Ramos (cell line): ENCODE results near the gene MICAL2.

Experiments
- in situ Hi-C: fragments of 300-500 bp; cut with MboI; formaldehyde crosslinking; loops from one replicate; pipeline ENCODE4 v1.14.3; 2022; ENCODE audit warnings: low sequenced_read_pairs; ENCODE audit not compliant: unreplicated experiment

Gene MICAL2

DNA sequence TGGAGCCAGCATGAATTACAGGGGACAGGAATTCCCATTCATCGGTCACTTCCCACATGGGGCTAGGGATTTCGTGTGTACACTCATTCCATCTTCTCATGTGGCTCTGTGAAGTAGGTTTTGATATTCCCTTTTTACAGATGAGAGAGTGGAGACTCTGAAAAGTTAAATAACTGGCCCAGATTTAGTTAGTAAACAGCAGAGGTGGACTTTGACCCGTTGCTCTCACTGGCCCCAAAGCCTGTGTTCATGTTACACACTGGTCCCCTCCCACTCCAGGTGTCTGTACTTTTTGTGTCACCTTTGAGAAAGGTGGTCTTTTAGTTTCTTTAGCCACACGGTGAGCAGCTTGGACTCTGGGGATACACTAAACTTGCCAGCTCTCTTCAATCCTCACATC is 108.5 kb downstream of the MICAL2 start:
- in situ Hi-C loops: no loop called here

DNA sequence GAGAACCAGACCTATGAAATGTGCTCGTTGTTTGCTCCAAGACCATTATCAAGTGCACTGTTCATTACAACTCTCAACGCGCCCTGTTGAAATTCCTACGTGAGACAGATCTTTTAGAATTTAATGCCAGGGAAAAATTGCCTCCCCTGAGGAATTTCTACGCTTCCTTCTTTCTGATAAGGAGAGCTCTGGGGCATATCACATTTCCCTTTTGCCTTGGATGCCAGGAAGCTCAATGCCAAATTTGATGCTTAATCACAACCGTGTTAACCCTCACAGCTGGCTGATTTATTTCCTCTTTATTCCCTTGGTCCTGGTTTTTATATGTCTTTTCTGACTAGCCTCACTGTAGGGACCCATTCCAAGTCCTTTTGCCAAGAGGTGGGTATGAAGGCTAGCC is 109.4 kb downstream of the MICAL2 start:
- in situ Hi-C loops: no loop called here

DNA sequence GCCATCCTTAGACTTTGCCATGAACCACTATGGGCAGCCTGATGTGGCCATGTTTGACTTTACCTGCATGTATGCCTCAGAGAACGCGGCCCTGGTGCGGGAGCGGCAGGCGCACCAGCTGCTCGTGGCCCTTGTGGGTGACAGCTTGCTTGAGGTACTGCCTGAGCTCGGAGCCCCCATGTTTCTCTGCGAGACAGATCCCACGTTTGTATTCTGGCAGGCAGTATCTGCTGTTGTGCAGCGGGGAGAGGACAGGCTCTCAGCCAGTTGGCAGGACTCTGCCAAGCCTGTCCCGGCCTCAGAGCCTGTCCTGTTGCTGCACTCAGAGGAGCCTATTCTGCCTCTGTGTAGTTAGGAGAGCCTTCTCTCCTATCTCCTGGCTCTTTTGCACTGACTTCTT is 109.9 kb downstream of the MICAL2 start:
- in situ Hi-C loops: no loop called here

DNA sequence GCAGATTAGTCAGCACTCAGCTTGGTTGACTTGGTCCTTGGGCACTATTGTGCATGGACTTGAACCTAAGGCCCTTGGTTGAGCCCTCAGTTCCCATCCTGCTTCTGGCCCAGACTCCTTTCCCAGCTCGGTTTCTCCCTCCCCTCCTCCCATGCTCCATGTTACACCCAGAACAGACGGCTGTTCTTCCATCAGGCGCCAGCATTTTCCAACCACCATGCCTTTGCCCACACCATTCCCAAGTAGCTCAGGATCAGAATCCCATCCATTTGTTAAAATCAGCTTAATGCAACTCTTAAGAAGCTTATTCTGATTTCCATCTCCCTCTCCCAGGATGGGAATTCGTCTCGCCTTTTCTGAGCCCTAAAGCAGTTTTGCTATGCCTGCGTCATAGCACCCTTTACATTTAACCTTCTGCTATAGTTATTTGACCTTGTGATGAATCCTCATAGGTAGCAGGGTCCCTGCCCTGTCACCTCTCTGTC is 110.7 kb downstream of the MICAL2 start:
- in situ Hi-C loops: no loop called here

DNA sequence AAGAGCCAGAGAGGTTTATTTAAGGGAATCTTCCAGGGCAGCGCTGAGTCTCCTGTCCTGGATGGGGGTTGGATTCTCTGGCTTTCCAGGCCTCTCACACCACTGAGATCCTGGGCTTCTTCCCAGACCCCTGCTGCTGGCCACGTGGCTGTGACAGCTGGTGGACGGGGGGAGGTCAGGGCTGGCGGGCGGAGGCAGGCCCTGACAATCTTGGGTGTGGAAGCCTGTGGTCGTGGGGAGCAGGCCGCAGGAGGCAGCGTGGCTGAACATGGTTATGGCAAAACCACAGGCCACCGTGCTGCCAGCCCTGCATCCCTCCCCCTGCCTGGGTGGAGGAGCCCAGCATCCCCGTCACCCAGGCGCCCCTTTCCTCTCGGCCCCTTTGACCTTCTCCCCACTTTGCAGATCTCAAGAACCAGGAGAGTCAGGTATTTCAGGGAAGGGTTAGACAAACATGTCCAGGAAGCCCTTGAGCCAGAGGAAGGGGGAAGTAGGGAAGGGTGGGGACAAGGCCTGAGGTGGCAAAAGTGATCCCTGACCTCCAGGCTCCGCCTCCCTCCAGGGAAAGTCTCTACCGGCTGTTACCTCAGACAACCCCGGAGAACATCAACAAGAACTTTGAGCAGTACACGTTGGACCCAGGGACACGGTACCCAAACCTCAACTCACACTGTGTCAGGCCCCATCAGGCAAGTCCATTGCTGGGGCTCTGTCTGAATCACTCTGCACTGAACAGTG is 111.8 kb downstream of the MICAL2 start:
- in situ Hi-C loops: no loop called here

DNA sequence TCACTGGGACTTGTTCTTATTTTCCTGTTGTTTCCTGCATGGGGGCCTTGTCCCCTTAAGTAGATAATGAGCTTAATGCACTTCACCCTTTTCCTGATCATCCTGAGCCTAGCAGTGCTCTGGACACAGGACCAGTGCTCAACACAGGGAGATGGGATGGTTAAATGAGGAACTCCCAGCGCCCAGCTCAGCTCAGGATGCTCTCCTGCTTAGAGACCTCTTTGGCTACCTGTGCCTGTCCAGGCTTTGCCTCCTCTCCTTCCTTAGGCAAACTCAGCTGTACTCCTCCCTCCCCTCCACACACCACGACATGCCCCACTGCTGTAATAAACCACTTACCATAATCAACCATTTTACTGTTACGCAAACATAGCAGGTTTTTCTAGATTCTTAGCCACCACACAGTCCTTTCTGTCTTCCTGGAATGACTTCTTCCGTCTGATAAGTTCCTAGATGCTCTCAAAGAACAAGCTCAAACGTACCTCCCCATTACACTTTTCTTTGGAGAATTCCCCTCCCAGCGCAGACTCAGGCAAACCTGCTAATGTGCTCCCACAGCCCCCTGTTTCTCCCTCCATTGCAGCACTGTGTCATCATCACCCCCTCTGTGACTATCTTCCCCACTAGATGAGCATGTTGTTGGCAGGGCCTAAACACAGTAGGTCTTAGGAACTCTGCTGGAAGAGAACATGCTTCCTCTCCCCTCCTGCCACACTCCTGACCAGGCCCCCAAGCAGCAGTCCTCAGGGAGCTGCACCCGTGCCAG is 113.6 kb downstream of the MICAL2 start:
- in situ Hi-C loops: no loop called here

DNA sequence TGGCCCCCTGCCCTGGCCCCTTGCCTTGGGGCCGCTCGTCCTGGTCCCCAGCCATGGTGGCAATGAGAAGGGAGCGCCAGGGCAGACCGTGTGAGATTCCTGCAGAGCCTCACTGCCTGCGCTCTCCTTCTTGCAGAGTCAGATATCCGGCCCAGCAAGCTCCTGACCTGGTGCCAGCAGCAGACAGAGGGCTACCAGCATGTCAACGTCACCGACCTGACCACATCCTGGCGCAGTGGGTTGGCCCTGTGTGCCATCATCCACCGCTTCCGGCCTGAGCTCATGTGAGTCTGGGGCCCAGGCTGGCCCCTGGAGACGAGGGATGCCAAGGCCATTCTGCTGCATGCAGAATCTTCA is 114.1 kb downstream of the MICAL2 start:
- in situ Hi-C loops: no loop called here

DNA sequence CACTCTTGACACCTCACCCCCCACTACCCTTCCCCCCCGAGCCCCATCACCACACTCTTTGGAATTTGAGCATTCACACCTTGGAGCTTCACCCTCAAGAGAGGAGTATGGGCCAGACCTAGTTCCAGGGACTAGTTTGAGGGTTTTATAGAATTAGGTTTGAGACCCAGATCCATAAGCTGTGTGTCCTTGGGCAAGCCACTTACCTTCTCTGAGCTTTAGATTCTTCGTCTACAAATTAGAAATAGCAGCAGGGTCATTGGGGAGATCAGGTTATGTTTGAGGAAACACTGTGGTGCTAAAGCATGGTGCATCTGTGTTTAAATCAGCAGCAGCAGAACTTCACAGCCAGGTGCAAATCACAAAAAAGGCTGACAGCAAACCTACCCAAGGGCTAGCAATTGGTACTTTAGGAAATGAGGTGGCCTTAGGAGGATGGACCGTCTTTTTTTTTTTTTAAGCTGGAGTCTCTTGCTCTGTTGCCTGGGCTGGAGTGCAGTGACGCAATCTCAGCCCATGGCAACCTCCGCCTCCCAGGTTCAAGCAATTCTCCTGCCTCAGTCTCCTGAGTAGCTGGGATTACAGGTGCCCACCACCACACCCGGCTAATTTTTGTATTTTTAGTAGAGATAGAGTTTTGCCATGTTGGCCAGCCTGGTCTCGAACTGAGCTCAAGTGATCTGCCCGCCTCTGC is 114.8 kb downstream of the MICAL2 start:
- in situ Hi-C loops: loop anchor here (25.0 kb wide), 2 partner anchors 163 to 438 kb away; no protein-coding TSS in a partner anchor

DNA sequence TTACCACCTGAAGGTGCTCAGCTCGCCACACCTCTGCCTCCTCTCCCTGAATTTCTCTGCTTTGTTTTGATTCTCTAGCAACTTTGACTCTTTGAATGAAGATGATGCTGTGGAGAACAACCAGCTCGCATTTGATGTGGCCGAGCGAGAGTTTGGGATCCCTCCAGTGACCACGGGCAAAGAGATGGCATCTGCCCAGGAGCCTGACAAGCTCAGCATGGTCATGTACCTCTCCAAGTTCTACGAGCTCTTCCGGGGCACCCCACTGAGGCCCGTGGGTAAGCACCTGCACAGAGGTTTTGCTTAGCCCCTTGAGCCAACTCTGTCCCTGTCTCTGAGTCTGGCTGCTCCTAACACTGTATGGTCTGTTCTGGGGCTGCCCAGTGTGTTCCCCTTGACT is 115.7 kb downstream of the MICAL2 start:
- in situ Hi-C loops: loop anchor here (25.0 kb wide), 2 partner anchors 164 to 439 kb away; no protein-coding TSS in a partner anchor

DNA sequence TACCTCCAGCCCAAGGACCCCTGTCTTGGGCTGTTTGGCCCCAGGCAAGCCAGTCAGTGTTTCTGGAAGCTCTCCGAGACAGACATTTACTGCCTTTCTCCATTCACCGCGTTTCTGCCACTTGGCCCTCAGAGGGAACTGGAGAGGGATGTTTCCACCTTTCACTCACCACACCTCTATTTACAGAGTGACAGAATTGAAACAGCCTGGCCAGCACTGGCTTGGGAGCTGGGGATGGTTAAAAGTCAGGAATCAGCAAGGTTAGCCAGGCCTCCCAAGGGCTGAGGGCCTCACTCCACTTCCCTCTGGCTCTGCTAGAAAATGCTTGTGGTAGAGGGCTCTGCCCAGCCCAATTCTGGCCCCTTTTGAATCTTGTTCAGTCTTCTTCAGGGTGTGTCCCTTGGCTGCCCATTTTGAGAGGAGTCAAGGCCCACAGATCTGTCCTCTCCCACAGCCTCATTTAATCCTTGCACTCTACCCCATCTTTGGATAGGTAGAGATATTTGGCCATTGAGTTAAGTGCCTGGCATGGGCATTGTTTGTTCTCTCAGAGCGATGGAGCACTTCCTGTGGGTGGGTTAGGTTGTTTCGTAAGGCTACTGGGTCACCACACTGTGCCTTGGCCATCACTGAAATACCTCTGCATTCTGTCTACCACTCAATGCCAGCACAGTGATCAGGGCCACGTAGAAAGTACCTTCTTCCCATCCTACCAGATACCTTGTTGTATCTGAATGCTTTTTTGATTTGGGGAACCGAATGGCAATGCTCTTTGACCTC is 119.2 kb downstream of the MICAL2 start:
- in situ Hi-C loops: loop anchor here (25.0 kb wide), 2 partner anchors 167 to 442 kb away; no protein-coding TSS in a partner anchor

DNA sequence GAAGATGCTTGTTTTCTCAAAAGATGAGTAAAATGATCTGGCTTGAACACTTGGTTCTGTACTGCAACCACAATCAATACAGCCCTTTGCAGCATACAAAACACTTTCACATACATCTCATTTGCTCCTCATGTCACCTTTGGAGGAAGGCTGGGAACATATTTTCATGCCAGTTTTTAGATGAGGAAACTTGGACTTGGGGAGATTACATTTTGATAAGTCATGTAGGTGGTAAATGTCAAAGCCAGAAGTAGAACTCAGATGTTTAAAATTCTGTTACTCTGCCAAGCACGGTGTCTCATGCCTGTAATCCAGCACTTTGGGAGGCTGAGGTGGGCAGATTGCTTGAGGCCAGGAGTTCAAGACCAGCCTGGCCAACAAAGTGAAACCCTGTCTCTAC is 121.8 kb downstream of the MICAL2 start:
- in situ Hi-C loops: loop anchor here (25.0 kb wide), 2 partner anchors 170 to 445 kb away; no protein-coding TSS in a partner anchor

DNA sequence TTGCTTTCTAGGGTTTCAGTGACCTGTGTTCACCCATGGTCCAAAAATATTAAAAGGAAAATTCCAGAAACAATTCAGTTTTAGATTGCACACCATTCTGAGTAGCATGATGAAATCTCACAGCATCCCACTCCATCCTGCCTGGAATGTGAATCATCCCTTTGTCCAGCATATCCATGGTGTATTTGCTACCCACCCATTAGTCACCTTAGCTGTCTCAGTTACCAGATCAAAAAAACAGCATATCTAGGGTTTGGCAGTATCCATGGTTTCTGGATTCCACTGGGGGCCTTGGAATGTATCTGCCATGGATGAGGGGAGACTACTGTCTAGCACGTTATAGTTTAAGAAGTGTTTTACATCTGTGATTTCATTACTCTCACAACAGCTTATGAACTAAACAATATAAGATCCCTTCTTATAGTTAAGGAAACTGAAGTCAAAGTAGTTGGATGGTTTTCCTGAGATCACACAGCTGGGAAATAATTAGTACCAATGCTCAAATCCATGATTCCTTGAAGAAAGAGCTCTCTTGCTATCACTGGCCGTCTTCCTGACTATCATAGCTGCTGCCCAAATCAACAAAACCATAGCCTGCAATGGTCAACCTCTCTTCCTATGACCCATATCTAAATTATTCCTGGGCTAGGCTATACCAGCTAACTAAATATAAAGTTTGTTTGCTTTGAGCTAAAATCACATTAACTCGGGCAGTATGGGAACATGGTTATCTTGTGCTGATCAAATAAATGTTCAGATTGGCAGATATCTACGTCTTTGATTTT is 122.6 kb downstream of the MICAL2 start:
- in situ Hi-C loops: loop anchor here (25.0 kb wide), 2 partner anchors 171 to 446 kb away; no protein-coding TSS in a partner anchor

DNA sequence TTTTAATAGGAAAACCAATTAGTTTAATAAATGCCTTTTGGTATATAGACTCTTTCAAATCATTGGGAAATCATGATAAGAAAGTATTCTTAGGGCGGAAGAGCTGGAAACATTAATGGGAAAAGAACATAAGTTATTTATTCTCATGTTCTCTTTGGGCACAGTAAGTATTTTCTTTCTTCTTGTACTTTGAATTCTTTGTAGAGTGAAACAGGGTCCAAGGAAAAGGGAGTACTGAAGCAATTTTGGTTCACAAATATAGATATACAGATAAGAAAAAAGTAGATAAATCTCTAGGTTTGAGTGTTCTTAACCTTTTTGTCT is 123.2 kb downstream of the MICAL2 start:
- in situ Hi-C loops: loop anchor here (25.0 kb wide), 2 partner anchors 171 to 446 kb away; no protein-coding TSS in a partner anchor

DNA sequence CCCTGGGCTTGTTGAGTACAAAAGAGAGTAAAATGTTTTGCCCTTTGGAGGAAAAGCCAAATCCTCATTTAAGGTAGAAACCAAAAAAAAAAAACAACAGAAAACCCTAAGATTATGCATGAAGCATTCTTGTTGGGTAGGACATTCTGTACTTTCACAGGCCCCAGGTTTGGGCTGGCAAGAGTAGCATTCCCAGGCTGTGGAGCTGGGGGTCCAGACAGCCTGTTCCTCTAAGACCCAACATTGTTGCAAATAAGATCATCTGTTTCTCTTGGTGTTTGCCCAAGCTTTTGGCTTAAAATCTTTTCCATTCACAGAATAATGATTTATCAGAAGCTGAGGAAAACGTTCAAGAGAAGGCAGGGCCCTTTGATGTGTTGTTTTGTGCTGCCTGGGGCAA is 123.8 kb downstream of the MICAL2 start:
- in situ Hi-C loops: loop anchor here (25.0 kb wide), 2 partner anchors 172 to 447 kb away; no protein-coding TSS in a partner anchor

DNA sequence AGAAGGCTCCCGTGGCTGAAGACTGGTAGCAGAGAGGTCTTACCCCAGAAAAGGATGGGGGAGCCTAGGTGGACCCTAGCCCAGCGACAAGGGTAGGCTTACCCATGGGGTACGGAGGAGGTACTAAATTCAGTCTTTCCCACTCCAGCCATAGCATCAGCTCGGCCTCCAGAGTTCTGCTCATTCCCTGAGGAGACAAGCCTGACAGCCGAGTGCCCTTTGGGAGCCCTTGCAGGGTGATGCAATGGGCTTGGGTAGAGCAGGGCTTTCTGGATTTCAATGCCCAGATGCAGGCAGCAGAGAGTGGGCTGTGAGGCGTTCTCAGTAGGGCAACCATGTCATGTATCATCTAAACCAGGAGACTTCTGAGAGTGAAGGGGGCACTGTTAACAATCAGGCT is 124.7 kb downstream of the MICAL2 start:
- in situ Hi-C loops: loop anchor here (25.0 kb wide), 2 partner anchors 173 to 448 kb away; no protein-coding TSS in a partner anchor

DNA sequence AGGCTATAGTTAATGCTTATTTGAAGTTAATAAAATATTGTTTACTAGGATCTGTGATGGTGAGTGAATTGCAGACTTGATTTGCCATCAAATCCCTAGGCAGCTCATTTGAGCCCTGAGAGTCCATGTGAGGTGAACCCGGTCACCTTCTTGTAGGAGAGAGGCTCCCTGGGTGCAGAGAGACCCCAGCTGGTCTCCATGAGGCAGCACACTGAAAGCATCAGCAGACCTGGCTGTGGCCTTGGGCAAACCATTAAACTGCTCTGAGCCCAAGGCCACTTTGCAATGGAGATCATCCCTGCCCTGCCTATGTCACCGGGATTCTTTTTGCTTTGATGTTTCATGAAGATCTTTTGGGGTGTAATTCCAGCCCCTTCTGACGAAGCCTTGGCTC is 125.2 kb downstream of the MICAL2 start:
- in situ Hi-C loops: loop anchor here (25.0 kb wide), 2 partner anchors 173 to 448 kb away; no protein-coding TSS in a partner anchor

DNA sequence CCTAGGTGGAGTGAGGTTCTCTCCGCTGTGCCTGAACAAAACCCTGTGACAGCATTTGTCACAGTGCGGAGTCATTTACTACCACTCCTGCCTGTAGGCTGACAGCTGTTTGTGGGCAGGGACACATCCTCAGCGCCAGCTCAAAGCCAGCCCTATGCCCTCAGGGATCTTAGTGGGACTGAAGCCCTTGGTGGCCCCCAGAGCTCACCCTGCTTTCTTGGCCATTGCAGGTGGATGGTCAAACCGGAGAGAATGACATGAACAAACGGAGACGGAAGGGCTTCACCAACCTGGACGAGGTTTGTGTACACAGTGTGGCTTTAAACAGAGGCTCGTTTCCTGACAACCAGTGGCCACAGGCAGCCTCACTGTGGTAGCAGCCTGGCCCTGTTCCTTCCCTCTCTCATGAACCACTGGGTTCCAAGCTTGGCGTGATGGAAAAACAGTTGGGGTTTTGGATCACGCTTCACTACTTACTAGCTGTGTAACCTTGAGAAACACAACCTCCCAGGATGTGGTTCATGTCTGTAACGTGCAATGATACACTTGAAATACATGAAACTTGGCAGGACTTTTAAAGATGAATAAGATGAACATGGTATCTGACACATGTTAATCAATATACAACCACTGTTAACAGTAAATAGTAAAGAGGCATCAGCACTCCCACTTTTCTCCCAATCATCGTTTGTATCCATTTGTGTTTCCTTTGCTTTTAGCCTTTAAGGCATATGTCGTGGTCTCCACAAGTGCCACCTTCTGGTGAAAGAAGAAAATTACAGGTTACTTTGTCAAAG is 125.8 kb downstream of the MICAL2 start:
- in situ Hi-C loops: loop anchor here (25.0 kb wide), 2 partner anchors 174 to 449 kb away; no protein-coding TSS in a partner anchor

DNA sequence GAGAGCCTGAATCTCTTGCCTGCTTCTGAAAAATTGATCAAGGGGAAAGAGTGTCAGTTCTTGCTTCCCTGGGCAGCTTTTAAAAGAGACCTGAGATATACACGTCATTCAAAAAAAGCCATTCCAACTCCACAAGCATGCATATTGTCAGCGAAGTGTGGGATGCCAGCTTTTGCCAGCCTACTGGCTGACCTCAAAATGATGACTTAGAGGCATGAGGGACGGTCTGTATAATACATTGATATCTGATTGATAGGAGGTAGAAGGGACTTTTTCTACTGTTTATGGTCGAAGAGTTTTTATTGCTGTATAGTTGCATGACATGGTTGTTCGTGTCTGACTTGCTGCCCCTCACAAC is 126.3 kb downstream of the MICAL2 start:
- in situ Hi-C loops: loop anchor here (25.0 kb wide), 2 partner anchors 174 to 449 kb away; no protein-coding TSS in a partner anchor
